ENCODE data around the gene LIPC.

LIPC gene

GRCh38 chr15:58517682-58518525 is 86.1 kb downstream of the LIPC start:
- no peak for DNase-seq (ENCODE audit: low read depth)

GRCh38 chr15:58518626-58519025 is 86.8 kb downstream of the LIPC start:
- DNase-seq (ENCODE audit: low read depth), result no peak

GRCh38 chr15:58519516-58519915 is 87.7 kb downstream of the LIPC start:
- no peak for DNase-seq (ENCODE audit: low read depth)

- DNase-seq (ENCODE audit: low read depth), result no peak
Measured at GRCh38 chr15:58520464-58520863, 88.7 kb downstream of the LIPC start.

- DNase-seq (ENCODE audit: low read depth), result no peak
Measured at GRCh38 chr15:58520936-58521292, 89.1 kb downstream of the LIPC start.

GRCh38 chr15:58521293-58521991 is 89.7 kb downstream of the LIPC start:
- no peak for DNase-seq (ENCODE audit: low read depth)

GRCh38 chr15:58522391-58522790 is 90.6 kb downstream of the LIPC start:
- no peak for DNase-seq (ENCODE audit: low read depth)

GRCh38 chr15:58522865-58523264 is 91.1 kb downstream of the LIPC start:
- DNase-seq (ENCODE audit: low read depth), result no peak

- DNase-seq (ENCODE audit: low read depth), result no peak
Measured at GRCh38 chr15:58523634-58524033, 91.8 kb downstream of the LIPC start.

GRCh38 chr15:58524247-58524646 is 92.5 kb downstream of the LIPC start:
- DNase-seq (ENCODE audit: low read depth), result no peak

- DNase-seq (ENCODE audit: low read depth), result no peak
Measured at GRCh38 chr15:58525991-58526421, 94.2 kb downstream of the LIPC start.

- DNase-seq (ENCODE audit: low read depth), result no peak
Measured at GRCh38 chr15:58526647-58527192, 94.9 kb downstream of the LIPC start.

- DNase-seq (ENCODE audit: low read depth), result no peak
Measured at GRCh38 chr15:58527573-58528187, 95.9 kb downstream of the LIPC start.

GRCh38 chr15:58528188-58528870 is 96.5 kb downstream of the LIPC start:
- no peak for DNase-seq (ENCODE audit: low read depth)

GRCh38 chr15:58529041-58529440 is 97.2 kb downstream of the LIPC start:
- DNase-seq (ENCODE audit: low read depth), result no peak

GRCh38 chr15:58530056-58530590 is 98.3 kb downstream of the LIPC start:
- no peak for DNase-seq (ENCODE audit: low read depth)

GRCh38 chr15:58532126-58532525 is 100.3 kb downstream of the LIPC start:
- no peak for DNase-seq (ENCODE audit: low read depth)

GRCh38 chr15:58534556-58534955 is 102.8 kb downstream of the LIPC start:
- no peak for DNase-seq (ENCODE audit: low read depth)

- no peak for DNase-seq (ENCODE audit: low read depth)
Measured at GRCh38 chr15:58535337-58535736, 103.5 kb downstream of the LIPC start.

GRCh38 chr15:58535894-58536293 is 104.1 kb downstream of the LIPC start:
- DNase-seq (ENCODE audit: low read depth), result no peak

GRCh38 chr15:58536414-58536813 is 104.6 kb downstream of the LIPC start:
- DNase-seq (ENCODE audit: low read depth), result no peak

GRCh38 chr15:58537033-58537432 is 105.2 kb downstream of the LIPC start:
- DNase-seq (ENCODE audit: low read depth), result no peak
